Tongue (tissue), 2 donors: Measurements from ENCODE around the gene LHFPL2. TPM values are rescaled to one million over a fixed set of nuclear protein-coding genes. Genes with fewer than 3 reads are reported as not detected.
A peak's percentile ranks its signal among the peaks of the same experiment; 100 is the strongest.
"Not testable (repeated sequence)": the region's sequence is repeated elsewhere in the genome, so short reads cannot be mapped to it uniquely, and the experiment has no call there.

Source experiments
- DNase-seq: peaks from one replicate; pipeline ENCODE4 v3.0.0-alpha.2; 2015
- total RNA-seq: library from RNA; depleted of rRNA; stranded (reverse); fragments of >200 nt; gene quantifications from one replicate; pipeline ENCODE4 v1.2.3, GENCODE V29; 2014

The LHFPL2 gene, protein sequence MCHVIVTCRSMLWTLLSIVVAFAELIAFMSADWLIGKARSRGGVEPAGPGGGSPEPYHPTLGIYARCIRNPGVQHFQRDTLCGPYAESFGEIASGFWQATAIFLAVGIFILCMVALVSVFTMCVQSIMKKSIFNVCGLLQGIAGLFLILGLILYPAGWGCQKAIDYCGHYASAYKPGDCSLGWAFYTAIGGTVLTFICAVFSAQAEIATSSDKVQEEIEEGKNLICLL
- 107 TPM for total RNA-seq

DNA sequence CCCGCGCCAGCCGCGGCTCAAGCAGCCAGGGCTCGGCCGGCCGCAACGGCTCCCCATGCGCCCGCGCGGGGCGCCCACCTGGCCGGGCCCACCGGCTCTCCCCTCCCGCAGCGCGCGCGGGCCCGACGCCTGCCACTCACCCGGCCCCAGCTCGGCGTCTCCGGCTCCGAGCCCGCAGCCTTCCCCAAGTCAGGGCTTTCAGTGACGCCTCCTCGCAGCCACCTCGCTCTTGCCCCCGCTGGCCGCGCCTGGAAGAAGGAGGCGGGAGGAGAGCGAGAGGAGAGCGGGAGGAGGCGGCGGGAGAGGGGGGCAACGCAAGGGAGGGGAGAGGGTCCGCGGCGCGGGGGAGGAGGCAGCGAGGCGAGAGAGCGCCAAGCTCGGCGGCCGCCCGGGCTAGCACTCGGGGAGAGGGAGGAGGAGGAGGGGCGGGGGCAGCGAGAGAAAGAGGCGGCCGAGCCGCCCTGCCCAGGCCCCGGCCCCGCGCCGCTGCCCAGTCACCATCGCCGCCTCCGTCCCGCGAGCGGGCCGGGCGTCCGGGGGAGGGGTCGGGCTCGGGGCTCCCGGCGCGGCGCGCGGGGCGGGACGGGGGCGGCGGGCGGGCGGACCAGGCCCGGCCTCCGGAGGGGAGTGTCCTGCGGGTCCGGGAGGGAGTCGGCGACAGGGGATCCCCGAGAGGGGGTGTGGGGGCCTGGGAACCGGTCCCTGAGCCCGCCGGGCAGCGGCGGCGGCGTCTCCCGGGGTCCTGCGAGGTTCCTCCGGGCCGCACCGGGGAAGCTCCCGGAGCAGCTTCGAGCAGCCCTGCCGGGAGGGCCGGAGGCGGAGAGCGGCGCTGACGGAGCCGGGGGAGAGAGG, at the start of gene LHFPL2:
Gene LHFPL2 (minus strand): TSS at position 414 of the 852 bp plus-strand sequence. CDS start 138,559 bp downstream, outside the sequence.
- peak; percentile 93 for DNase-seq

DNA sequence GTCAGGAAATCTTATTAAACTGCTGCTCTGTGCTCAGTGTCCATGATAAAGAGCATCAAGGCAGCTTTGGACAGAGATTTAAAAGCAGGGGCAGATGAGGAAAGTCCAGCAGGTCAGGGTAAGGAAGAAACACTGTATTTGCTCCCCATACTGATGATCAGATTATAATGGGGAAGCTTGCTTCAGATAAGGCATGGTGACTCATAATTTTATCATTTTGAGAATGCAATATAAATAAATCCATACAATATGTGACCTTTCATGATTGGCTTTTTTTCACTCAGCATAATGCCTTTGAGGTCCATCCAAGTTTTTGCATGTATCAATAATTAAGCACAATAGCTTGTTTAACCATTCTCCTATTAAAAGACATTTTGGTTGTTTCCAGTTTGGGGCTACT, 48.1 kb upstream of the LHFPL2 start:
- no peak for DNase-seq

DNA sequence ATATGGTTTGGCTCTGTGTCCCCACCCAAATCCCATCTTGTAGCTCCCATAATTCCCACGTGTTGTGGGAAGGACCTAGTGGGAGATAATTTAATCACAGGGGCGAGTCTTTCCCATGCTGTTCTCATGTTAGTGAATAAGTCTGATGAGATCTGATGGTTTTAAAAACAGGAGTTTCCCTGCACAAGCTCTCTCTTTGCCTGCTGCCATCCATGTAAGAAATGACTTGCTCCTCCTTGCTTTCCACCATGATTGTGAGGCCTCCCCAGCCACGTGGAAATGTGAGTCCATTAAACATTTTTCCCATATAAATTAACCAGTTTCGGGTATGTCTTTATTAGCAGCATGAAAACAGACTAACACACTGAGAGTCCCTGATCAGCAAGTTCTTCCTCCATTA, 47.5 kb upstream of the LHFPL2 start:
- DNase-seq = not testable (repeated sequence)

DNA sequence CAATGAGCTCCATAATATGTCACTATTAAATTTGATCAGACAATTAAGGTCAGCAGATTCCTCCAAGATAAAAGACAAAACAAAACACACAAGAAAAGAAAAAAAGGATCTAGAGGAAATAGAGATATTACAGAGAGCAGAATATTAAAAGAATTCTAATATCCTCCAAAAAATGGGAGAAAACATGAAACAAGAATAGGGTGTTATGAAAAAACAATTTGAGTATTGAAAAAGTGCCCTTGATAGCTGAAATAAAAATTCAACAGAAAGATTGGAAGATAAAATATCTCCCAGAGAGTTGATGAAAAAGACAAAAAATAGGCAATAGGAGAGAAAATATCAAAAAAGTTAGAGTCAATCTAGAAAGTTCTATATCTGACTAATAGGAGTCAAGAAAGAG, 44.8 kb upstream of the LHFPL2 start:
- no peak for DNase-seq

DNA sequence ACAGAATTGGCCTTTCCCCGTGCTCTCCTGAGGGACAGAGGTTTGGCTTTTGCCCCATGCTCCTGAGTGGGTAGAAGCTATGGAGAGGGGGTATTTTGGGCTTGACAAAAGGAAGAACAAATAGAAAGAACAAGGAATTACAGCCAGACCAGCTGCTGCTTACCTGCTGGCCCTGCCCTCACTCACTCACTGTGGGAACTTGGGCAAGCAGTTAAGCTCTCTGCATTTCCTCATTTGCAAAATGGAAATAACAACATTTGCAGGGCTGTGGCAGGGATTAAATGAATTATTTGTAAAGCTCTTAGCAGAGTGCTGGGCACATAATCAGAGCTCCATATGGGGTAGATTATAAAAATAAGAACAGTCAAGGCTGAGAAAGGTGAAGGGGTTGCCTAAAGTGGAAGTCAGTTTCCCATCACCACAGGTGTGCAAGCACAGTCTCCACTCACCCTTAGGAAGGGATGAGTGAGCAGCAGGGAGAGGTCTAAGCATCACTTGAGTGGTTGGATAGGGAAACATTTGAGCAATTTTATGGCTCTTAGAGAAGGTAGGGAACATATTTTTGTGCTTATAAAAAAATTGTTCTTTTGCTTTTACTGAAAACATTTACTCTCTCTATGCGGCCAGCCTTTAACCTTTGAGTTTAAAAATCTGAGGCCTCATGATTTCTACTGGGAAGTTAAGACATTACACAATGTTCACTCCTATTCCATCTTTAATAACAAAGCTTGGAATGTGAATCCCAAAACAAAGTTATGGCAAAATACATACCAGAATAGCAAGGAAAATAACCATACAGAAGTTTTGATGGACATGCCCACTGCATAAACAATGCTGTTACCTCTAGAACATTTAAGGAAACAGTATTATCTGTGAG, 42.8 kb upstream of the LHFPL2 start:
- no peak for DNase-seq

DNA sequence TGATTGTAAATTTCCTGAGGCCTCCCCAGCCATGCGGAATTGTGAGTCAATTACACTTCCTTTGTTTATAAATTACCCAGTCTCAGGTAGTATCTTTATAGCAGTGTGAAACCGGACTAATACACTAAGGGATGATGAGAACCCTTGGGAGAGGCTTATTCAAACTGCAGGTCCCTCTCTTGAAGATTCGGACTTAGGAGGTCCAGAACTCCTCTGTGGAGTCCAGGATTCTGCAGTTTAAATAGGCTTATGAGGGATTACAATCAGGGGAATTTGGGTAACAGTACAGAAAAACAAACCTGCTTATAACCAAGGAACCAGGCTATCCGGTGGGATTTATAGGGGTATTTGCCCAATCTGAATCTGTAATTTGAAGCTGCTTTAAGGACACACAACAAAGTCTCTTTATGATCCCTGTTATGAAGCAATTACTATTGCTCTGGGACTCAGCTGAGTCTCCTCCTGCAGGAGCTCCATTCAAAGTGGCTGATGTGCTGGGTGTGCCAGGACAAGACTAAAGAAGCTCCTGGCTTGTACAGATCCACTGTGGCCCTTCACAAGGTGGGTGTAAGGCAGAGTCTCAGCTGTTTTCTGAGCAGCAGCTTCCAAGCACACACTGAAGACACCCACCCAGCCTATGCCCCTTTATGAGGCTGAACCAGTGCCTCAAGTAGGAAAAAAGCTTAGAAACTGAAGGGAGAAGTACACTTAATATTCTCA, 41.8 kb upstream of the LHFPL2 start:
- DNase-seq = no peak

DNA sequence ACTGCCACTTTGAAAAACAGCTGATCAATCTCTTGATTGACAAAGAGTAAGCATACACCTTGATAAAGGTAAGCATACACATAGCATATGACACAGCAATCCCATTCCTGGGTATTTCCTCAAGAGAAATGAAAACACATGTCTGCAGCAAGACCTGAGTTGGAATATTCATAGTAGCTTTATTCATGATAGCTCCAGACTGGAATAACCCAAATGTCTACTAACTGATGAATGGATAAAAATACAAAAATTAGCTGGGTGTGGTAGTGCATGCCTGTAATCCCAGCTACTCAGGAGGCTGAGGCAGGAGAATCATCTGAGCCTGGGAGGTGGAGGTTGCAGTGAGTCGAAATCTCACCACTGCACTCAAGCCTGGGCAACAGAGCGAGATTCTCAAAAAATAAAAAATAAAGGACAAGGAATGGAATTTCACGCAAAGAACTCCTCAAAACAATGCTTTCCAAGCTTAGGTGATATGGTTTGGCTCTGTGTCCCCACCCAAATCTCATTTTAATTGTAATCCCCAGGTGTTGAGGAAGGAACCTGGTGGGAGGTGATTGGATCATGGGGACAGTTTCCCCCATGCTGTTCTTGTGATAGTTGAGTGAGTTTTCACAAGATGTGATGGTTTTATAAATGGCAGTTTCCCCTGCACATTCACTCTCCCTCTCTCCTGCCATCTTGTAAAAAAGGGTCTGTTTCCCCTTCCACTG, 41.1 kb upstream of the LHFPL2 start:
- DNase-seq = no peak

DNA sequence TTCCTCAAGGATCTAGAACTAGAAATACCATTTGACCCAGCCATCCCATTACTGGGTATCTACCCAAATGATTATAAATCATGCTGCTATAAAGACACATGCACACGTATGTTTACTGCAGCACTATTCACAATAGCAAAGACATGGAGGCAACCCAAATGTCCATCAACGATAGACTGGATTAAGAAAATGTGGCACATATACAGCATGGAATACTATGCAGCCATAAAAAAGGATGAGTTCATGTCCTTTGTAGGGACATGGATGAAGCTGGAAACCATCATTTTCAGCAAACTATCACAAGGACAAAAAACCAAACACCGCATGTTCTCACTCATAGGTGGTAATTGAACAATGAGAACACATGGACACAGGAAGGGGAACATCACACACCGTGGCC, 38.9 kb upstream of the LHFPL2 start:
- DNase-seq = not testable (repeated sequence)

DNA sequence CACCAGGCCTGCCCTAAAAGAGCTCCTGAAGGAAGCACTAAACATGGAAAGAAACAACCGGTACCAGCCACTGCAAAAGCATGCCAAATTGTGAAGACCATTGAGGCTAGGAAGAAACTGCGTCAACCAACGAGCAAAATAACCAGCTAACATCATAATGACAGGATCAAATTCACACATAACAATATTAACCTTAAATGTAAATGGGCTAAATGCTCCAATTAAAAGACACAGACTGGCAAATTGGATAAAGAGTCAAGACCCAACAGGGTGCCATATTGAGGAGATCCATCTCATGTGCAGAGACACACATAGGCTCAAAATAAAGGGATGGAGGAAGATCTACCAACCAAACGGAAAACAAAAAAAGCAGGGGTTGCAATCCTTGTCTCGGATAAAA, 35.3 kb upstream of the LHFPL2 start:
- not testable (repeated sequence) for DNase-seq

DNA sequence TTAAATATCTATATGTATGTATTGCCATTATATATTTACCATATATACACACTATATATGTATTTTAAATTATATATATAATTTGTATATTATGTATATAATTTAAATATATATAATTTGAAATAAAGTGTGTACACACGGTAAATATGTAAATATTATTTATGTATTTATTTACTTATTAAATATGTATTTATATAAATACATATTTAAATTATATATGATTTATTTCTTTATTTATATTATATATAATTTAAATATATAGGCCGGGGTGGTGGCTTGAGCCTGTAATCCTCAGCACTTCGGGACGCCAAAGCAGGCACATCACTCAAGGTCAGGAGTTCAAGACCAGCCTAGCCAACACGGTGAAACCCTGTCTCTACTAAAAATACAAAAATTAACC, 31.3 kb upstream of the LHFPL2 start:
- no peak for DNase-seq

DNA sequence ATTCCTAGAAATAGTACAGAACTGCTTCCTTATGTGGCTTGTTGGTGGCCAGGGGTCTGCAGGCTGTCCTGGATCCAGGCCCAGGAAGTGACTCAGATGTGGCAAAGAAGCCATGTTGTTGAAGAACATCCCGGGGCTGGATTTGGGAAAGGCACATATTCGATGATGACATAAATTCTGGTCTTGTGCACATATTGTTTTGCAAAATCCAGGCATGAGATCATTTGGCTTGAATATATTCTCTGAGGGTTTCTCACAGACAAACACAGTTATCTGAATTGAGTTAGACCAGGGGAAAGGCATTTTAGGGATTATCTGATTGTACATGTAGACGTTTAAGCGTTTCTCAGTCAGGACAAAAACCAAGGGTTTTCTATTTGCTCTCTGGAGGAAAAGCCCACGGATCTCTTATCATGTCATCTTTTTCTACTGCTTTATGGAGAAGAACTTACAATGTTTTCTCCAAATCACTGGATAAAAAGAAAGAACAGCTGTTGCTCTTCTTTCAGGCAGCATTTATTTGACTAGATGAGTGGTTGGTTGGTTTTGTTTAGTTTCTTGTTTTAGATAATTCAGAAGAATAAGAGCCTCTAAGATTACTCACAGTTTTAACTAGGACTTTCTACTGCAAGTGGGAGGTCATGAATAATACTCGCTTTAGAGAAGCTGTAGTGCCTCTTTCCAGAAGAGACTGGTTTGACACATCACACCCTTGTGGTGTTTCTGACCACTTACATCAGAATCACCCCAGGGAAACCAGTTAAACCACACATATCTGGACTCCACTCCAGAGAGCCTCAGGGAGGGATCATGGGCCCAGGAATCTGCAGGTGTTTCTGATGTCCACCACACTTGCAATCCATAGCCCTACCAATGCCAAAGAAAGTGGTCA, 29.5 kb upstream of the LHFPL2 start:
- DNase-seq = peak; percentile 95

DNA sequence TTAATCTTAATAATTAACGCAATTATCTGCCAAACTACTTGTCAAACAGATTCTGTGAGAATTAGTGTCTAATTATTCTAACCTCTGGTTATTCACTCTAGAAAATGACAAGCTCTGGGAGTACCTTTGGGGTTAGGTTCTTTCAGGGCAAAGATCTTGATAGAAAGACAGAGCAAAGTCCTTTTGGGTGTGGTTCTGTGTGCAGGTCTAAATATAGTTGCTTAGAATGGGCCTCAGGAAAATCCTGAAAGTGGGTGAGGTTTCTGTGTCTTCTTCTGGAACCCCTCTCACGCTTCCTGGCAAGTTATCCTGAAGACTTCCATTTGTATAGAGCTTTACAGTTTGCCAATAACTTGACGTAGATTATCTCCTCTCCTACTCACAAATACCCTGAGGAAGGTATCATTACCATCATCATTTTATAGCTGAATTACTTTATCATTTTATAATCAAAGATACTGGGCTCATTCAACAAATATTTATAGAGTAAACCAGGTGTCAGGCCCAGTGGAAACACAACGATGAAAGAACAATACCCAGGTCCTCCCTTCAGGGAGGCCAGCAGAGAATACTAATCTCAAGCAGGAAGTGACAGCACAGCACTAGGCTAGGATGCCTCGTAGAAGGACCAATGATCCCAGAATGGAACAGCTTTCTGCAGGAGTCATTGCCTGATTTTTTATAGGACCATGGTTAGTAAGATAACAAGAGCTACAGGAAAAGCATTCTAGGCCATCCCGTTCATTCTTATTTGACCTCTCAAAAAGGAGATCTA, 27.6 kb upstream of the LHFPL2 start:
- no peak for DNase-seq

DNA sequence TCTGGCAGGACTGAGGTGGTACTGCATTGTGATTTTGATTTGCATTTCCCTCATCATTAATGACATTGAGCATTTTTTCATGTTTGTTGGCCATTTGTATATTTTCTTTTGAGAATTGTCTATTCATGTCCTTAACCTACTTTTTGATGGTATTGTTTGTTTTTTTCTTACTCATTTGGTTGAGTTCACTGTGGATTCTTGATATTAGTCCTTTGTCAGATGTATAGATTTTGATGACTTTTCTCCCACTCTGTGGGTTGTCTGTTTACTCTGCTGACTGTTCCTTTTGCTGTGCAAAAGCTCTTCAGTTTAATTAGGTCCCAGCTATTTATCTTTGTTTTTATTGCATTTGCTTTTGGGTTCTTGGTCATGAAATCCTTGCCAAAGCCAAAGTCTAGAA, 25.3 kb upstream of the LHFPL2 start:
- not testable (repeated sequence) for DNase-seq

DNA sequence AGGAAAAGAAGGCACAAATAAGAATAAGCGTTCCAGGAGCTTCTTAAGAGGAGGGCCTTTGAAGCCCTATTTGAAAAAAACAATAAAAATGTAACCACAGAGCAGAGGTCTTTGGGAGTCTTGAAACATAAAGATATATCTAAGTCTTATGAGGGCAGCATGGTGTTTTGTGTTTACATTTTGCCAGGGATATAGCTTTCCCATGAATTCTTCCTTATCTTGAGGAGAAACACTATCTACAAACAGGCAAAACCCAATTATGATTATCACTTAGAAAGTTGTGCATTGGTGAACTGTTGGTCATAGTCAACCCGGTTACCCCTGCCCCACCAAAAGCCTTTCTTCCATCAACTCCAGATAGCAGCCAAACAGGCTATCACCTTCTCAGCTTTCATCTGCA, 23.6 kb upstream of the LHFPL2 start:
- DNase-seq = no peak

DNA sequence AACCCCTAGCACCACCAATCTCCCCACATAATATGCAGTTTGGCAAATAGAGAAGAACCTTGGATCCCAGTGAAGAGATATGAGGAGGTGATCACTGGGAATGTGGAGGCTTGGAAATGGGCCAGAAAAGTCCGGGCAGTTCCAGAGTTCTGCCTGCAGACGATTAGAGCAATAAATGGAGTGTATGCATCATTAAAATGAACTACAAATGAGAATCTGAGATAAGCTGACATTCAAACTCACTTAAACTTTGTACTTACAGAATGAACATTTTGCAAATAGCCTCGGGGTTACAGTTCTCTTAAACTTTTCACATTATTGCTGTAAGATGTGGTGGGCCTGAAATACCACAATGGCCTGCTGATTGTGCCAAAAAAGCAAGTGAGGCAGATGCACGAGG, 23.0 kb upstream of the LHFPL2 start:
- no peak for DNase-seq

DNA sequence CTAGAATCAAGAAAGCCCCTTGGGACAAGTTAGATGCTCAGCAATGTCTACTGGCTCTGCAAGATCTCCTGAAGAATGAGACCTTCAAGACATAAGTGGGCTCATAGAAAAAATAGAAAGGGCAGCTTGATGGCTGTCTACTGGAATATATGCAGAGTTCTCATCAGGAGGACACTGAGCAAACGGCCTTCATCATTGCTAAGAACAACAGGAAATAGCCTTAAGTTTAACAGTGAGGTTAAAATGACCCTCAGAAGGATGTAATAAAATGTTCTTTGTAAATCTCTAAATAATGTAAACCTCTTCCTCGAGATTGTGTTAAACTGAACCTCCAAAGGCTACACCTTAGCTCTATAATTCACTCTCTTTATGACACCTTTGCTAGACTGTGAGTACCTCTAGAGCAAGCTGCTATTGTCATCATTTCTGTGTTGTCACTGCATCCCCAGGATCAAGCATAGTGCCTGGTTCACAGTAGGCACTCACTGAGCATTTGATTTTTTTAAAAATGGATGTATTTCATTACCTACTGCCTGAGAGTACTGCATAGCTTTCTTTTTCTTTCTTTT, 22.2 kb upstream of the LHFPL2 start:
- DNase-seq = no peak

DNA sequence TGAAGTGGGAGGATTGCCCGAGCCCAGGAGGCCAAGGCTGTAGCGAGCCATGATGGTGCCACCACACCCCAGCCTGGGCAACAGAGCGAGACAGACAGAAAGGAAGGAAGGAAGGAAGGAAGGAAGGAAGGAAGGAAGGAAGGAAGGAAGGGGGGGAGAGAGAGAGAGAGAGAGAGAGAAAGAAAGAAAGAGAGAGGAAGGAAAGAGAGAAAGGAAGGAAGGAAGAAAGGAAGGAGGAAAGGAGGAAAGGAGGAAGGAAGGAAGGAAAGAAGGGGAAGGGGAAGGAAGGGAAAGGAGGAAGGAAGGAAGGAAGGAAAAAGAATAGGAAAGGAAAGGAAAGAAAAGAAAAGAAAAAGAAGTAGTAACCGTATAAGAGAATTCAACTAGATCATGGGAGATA, 20.8 kb upstream of the LHFPL2 start:
- DNase-seq = no peak

DNA sequence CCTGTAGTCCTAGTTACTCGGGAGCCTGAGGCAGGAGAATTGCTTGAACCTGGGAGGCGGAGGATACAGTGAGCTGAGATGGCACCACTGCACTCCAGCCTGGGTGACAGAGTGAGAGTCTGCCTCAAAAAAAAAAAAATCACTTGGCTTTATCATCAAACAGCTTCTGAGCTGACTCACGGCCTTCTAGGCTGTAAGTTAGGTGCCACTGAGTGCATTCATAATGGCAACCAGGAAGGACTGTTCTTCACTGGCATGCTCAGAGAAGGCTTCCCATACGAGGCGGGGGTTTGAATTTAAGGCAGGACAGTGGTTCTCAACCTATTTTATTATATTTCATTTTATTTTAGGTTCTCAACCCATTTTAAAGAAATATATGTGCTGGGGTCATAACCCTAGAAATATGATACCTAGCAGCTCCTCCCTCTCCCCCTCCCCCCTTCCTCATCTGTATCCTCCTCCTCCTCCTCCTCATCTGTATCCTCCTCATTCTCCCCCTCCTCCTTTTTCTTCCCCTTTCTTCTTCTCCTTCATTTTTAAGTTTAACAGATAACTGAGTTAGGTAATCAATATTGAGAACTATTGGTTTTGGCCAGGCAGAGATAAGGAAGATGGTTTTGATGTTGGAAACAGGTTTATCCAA, 19.0 kb upstream of the LHFPL2 start:
- no peak for DNase-seq

DNA sequence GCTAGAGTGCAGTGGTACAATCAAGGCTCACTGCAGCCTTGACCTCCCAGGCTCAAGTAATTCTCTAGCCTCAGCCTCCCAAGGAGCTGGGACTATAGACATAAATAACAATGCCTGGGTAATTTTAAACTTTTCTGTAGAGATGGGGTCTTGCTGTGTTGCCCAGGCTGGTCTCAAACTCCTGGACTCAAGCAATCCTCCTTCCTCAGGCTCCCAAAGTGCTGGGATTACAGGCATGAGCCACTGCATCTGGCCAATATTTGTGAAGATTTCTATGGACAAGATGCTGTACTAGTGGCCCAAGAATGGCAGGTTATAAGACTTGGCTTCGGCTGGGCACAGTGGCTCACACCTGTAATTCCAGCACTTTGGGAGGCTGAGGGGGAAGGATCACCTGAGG, 18.4 kb upstream of the LHFPL2 start:
- not testable (repeated sequence) for DNase-seq
